K562 (cell line): Measurements from ENCODE around the gene HCST. TPM values are rescaled to one million over a fixed set of nuclear protein-coding genes. Genes with fewer than 3 reads are reported as not detected.

Experiments used
- ATAC-seq: fragments of 200-7000 bp; cut with Tn5 transposase; 3 replicates; pipeline ENCODE4 v1.9.1; 2020; ENCODE audit warnings: moderate library complexity
- BruUV-seq: library from RNA; stranded (reverse); fragments of 400-500 nt; replicated peaks from 2 replicates; lab custom pipeline; 2021; lab: Mats Ljungman, UMichigan
- CTCF ChIA-PET: fragments of 300-600 bp; formaldehyde crosslinking; extraction: SDS; loops from one replicate; lab custom pipeline; 2021; ENCODE audit warnings: low intra/inter-chr PET ratio; lab: Yijun Ruan, JAX
- POLR2A ChIA-PET: fragments of 300-600, 350-650 bp; sonication (Branson Sonifier 250); formaldehyde crosslinking; extraction: SDS; loops from one replicate; lab custom pipeline; 2021; ENCODE audit warnings: antibody characterized with exemption, inconsistent platforms; lab: Yijun Ruan, JAX
- DNase-seq, 4 experiments: peaks; one replicate each; pipeline versions ENCODE4 v3.0.0 to v3.0.0-alpha.2; 2011 to 2018; ENCODE audit warnings: low spot score in 3 of 4, mixed read lengths in 3 of 4; ENCODE audit errors: extremely low read depth in 1 of 4
- FAIRE-seq: peaks from 2 replicates; lab custom pipeline; 2011; peaks lifted over from hg19 to GRCh38; lab: Jason Lieb, UNC
- H2AFZ ChIP-seq: 2 replicates; pipeline ENCODE4 v1.6.0; 2011; ENCODE audit warnings: low read depth, low read length, control low read depth, inconsistent platforms
- H3K27ac ChIP-seq: fragments of 200-600 bp; 3 replicates; pipeline ENCODE4 v1.8.0; 2011; ENCODE audit warnings: low read depth, mild to moderate bottlenecking, control low read depth, inconsistent platforms, low read length, moderate library complexity, mixed read lengths; ENCODE audit errors: extremely low read depth
- H3K27me3 ChIP-seq, 2 experiments: fragments of 300-600 bp in 1 of 2; 2 replicates in 1 of 2; 3 replicates in 1 of 2; pipeline versions ENCODE4 v1.6.0 to v1.8.0; 2011; ENCODE audit warnings: inconsistent platforms in 2 of 2, low read length in 2 of 2, mild to moderate bottlenecking in 1 of 2, mixed read lengths in 1 of 2, moderate library complexity in 1 of 2; ENCODE audit not compliant: control insufficient read depth in 2 of 2, insufficient read depth in 2 of 2
- H3K36me3 ChIP-seq: fragments of 300-600 bp; 3 replicates; pipeline ENCODE4 v1.8.0; 2011; ENCODE audit warnings: mild to moderate bottlenecking, low read length, inconsistent platforms; ENCODE audit not compliant: control insufficient read depth, insufficient read depth
- H3K4me1 ChIP-seq, 2 experiments: fragments of 200-600 bp in 1 of 2; replicated peaks in 1 of 2; 2 replicates in 1 of 2; 3 replicates in 1 of 2; pipeline versions ENCODE4 v1.5.1 to v1.8.0; 2011; ENCODE audit warnings: inconsistent platforms in 2 of 2, low read length in 2 of 2, mild to moderate bottlenecking in 1 of 2, mixed read lengths in 1 of 2, moderate library complexity in 1 of 2; ENCODE audit not compliant: control insufficient read depth in 2 of 2, insufficient read depth in 2 of 2
- H3K4me2 ChIP-seq: 2 replicates; pipeline ENCODE4 v1.6.1; 2011; ENCODE audit warnings: low read length, control low read depth, inconsistent platforms, mixed read lengths; ENCODE audit not compliant: insufficient read depth
- H3K4me3 ChIP-seq: fragments of 200-600 bp; sonication (generic), shearing (Covaris generic); 2 replicates; pipeline ENCODE4 v1.5.1; 2016; ENCODE audit warnings: control low read depth, inconsistent platforms
- H3K79me2 ChIP-seq: fragments of 200-600 bp; 3 replicates; pipeline ENCODE4 v1.8.0; 2011; ENCODE audit warnings: low read length, inconsistent platforms; ENCODE audit not compliant: control insufficient read depth, insufficient read depth
- H3K9ac ChIP-seq, 2 experiments: 2 replicates each; pipeline versions ENCODE4 v1.6.0 to v1.6.1; 2011; ENCODE audit warnings: low read depth in 2 of 2, low read length in 2 of 2, control low read depth in 1 of 2, inconsistent platforms in 1 of 2, mild to moderate bottlenecking in 1 of 2, mixed read lengths in 1 of 2; ENCODE audit not compliant: insufficient read depth in 1 of 2
- H3K9me1 ChIP-seq: one replicate; pipeline ENCODE4 v1.6.0; 2011; ENCODE audit warnings: inconsistent platforms, mild to moderate bottlenecking, low read length, moderate library complexity; ENCODE audit not compliant: control insufficient read depth, insufficient read depth
- H3K9me3 ChIP-seq: replicated peaks from 2 replicates; pipeline ENCODE4 v1.5.1; 2011; ENCODE audit warnings: low read depth, low read length, inconsistent platforms; ENCODE audit not compliant: control insufficient read depth, insufficient read depth
- H4K20me1 ChIP-seq: replicated peaks from 2 replicates; pipeline ENCODE4 v1.6.1; 2011; ENCODE audit warnings: low read length, inconsistent platforms, mixed read lengths; ENCODE audit not compliant: control insufficient read depth, insufficient read depth
- BMI1 ChIP-seq: fragments of 150-350 bp; IDR thresholded peaks from 2 replicates; pipeline ENCODE4 v1.6.1; 2014; ENCODE audit warnings: low read length
- CBFB ChIP-seq: sonication (generic); formaldehyde crosslinking; IDR thresholded peaks from 2 replicates; pipeline ENCODE4 v1.4.0; 2020; ENCODE audit warnings: mild to moderate bottlenecking, missing genetic modification reagents
- PRMT5 ChIP-seq: sonication (generic); formaldehyde crosslinking; IDR thresholded peaks from 2 replicates; pipeline ENCODE4 v1.5.0; 2020; ENCODE audit warnings: missing genetic modification reagents
- RAD51 ChIP-seq: fragments of 450-650 bp; IDR thresholded peaks from 2 replicates; pipeline ENCODE4 v1.7.1; 2016; ENCODE audit warnings: low read depth, mild to moderate bottlenecking, borderline replicate concordance
- RBM17 ChIP-seq: fragments of 200-400 bp; formaldehyde crosslinking; IDR thresholded peaks from 2 replicates; pipeline ENCODE4 v1.6.1; 2017; ENCODE audit warnings: low read depth, mild to moderate bottlenecking, low read length, borderline replicate concordance
- SAFB ChIP-seq: fragments of 200-400 bp; formaldehyde crosslinking; IDR thresholded peaks from 2 replicates; pipeline ENCODE4 v1.6.1; 2017; ENCODE audit warnings: low read depth, low read length, borderline replicate concordance
- TFAM ChIP-seq: fragments of 250-450 bp; sonication (Bioruptor Pico); conservative IDR thresholded peaks from 2 replicates; pipeline ENCODE4 v1.5.0; 2021; ENCODE audit warnings: mild to moderate bottlenecking, moderate library complexity
- THRA ChIP-seq: fragments of 450-650 bp; IDR thresholded peaks from 2 replicates; pipeline ENCODE4 v1.6.1; 2017; ENCODE audit warnings: mild to moderate bottlenecking, moderate library complexity
- ZBTB2 ChIP-seq: fragments of 450-650 bp; IDR thresholded peaks from 2 replicates; pipeline ENCODE4 v1.6.1; 2016; ENCODE audit warnings: antibody characterized with exemption
- ZNF184 ChIP-seq: sonication (generic); formaldehyde crosslinking; IDR thresholded peaks from 2 replicates; pipeline ENCODE4 v1.5.0; 2020; ENCODE audit warnings: missing genetic modification reagents
- ZNF407 ChIP-seq: fragments of 450-650 bp; IDR thresholded peaks from 2 replicates; pipeline ENCODE4 v1.6.1; 2016; ENCODE audit warnings: low read depth
- whole genome bisulfite sequencing: fragments of 100-300 bp; shearing (Covaris generic); methylation state at CpG from one replicate; pipeline ENCODE4 v1.1.6; 2016; ENCODE audit warnings: low coverage, mixed read lengths; ENCODE audit not compliant: insufficient coverage; ENCODE audit errors: missing lambda C conversion rate; 5-methylcytosine and 5-hydroxymethylcytosine counted together
- in situ Hi-C: fragments of 300-500 bp; cut with MboI; formaldehyde crosslinking; loops from 4 replicates; pipeline ENCODE4 v1.15.0; 2018; ENCODE audit warnings: inconsistent platforms, mixed read lengths
- intact Hi-C: fragments of 100-400 bp; cut with micrococcal nuclease; formaldehyde crosslinking; loops from 2 replicates; pipeline ENCODE4 v1.14.2; 2022
- polyA plus RNA-seq, 8 experiments: library from polyadenylated mRNA; depleted of rRNA in 4 of 8; stranded (reverse) in 5 of 8; unstranded in 3 of 8; fragments of >200 nt; fragmentation: Nextera tagmentation in 2 of 8; fragmentation: Illumina TruSeq in 1 of 8; extraction: Ambion mirVana in 2 of 8; extraction: Trizol in 1 of 8; gene quantifications; 2 replicates each; pipeline versions ENCODE4 v1.2.1 to v1.2.3, GENCODE V29; 2011 to 2014; ENCODE audit warnings: inconsistent platforms in 1 of 8, missing spikeins in 1 of 8
- total RNA-seq, 7 experiments: library from RNA; depleted of rRNA in 6 of 7; stranded (reverse); fragments of >200 nt in 6 of 7; fragmentation: Illumina TruSeq in 2 of 7; extraction: Trizol in 2 of 7; gene quantifications; 2 replicates each; pipeline versions ENCODE4 v1.2.1 to v1.2.3, GENCODE V29; 2011 to 2021; ENCODE audit warnings: low replicate concordance in 1 of 7

The HCST gene
- total and polyA plus RNA-seq, 9 of the 15 experiments (the other 6 are each of a cell fraction or from before 2014, with no cell fraction given): 0.29 to 1.9 (median 0.95) TPM; not detected in 2

- POLR2A ChIA-PET: interaction anchor here (0.6 kb wide), 3 partner anchors 127 to 233 kb away, joined by 3 read pairs; no protein-coding TSS in a partner anchor
These were observed 27.9 kb upstream of the HCST start for GRCh38 chr19:35874392-35874930.

More at GRCh38 chr19:35874392-35874930, 27.9 kb upstream of the HCST start:
- Histone ChIP-seq H3K27me3 (peaks cover 13 to 32% of the 10 kb centered on the region in 2 experiments; a peak in 4 of 5 replicates), H3K4me2 (no peak overlapping the region), H3K9ac (no peak overlapping the region), H3K4me1 (peaks cover 13 to 35% of the 10 kb centered on the region in 2 experiments), H3K79me2 (no peaks in the 10 kb centered on the region), H3K27ac (no peak overlapping the region), H3K9me3 (no peaks in the 10 kb centered on the region), H3K36me3 (no peaks in the 10 kb centered on the region), H3K4me3 (no peak overlapping the region), H3K9me1 (no peaks in the 10 kb centered on the region), H4K20me1 (peaks cover 13% of the 10 kb centered on the region; the same call in 1 of the 2 replicates), H2AFZ (no peak overlapping the region)
- 24% methylated on average over 30 of the region's 32 CpGs for WGBS
- intact Hi-C loops: no loop called here
- TF ChIP-seq BMI1 (no peak), ZNF184 (CRISPR knock-in tag) (no peak), ZNF407 (no peak), TFAM (CRISPR knock-in tag) (no peak), RAD51 (no peak), PRMT5 (CRISPR knock-in tag) (no peak), CBFB (no peak), SAFB (no peak), ZBTB2 (no peak), RBM17 (no peak), THRA (no peak)
- FAIRE-seq (no peak), ATAC-seq (no peak), DNase-seq (no peak)
- CTCF ChIA-PET: no interaction called here
- in situ Hi-C loops: no loop called here
- no TSS peak for BruUV-seq
